ENCODE measurements around the gene PPP3CA. TPM values are rescaled to one million over a fixed set of nuclear protein-coding genes. Genes with fewer than 3 reads are reported as not detected.
A peak's percentile ranks its signal among the peaks of the same experiment; 100 is the strongest.

The PPP3CA gene
- total and polyA plus RNA-seq, 2 of the 13 experiments (the other 11 are each of a cell fraction or from before 2014, with no cell fraction given): 4.8 to 13.2 TPM

GRCh38 chr4:101175896-101176676 lies 171.2 kb downstream of the PPP3CA start (continued):
- TF ChIP-seq SOX5 (CRISPR knock-in tag; IDR thresholded peaks at IDR 0.05; ENCODE audit: borderline replicate concordance) (peak; percentile 18; the same call in 1 of the 2 replicates), KLF12 (CRISPR knock-in tag; IDR thresholded peaks at IDR 0.05; ENCODE audit: borderline replicate concordance) (no peak), ZNF850 (CRISPR knock-in tag; conservative IDR thresholded peaks at IDR 0.05) (no peak), ZNF451 (CRISPR knock-in tag; IDR thresholded peaks at IDR 0.05) (no peak), ZNF224 (CRISPR knock-in tag; IDR thresholded peaks at IDR 0.05) (no peak), JUN (CRISPR knock-in tag; IDR thresholded peaks at IDR 0.05) (no peak), NR2F6 (IDR thresholded peaks at IDR 0.05) (peak; percentile 69), NR2F6 (CRISPR knock-in tag; IDR thresholded peaks at IDR 0.05) (peak; percentile 80), MEIS2 (CRISPR knock-in tag; IDR thresholded peaks at IDR 0.05) (no peak), ZNF430 (CRISPR knock-in tag; IDR thresholded peaks at IDR 0.05) (no peak), TCF7L2 (IDR thresholded peaks at IDR 0.05; ENCODE audit: low read depth, low read length) (no peak), XRCC5 (optimal IDR thresholded peaks at IDR 0.05; ENCODE audit: low read length) (no peak), TRIM24 (CRISPR knock-in tag; IDR thresholded peaks at IDR 0.05) (no peak), ZNF407 (CRISPR knock-in tag; IDR thresholded peaks at IDR 0.05; ENCODE audit: not compliant biosample characterization) (no peak), EEA1 (CRISPR knock-in tag; IDR thresholded peaks at IDR 0.05; ENCODE audit: borderline replicate concordance) (no peak), MBD4 (IDR thresholded peaks at IDR 0.05; ENCODE audit: borderline replicate concordance, low read length) (no peak), ZNF276 (CRISPR knock-in tag; IDR thresholded peaks at IDR 0.05; ENCODE audit: low read depth) (no peak), ZNF543 (CRISPR knock-in tag; IDR thresholded peaks at IDR 0.05) (no peak), ZNF572 (CRISPR knock-in tag; IDR thresholded peaks at IDR 0.05) (no peak), KDM4B (CRISPR knock-in tag; IDR thresholded peaks at IDR 0.05) (no peak), FOXK1 (CRISPR knock-in tag; IDR thresholded peaks at IDR 0.05; ENCODE audit: borderline replicate concordance, low read depth) (no peak), SOX6 (IDR thresholded peaks at IDR 0.05) (no peak), SOX6 (CRISPR knock-in tag; IDR thresholded peaks at IDR 0.05) (peak; percentile 49; the same call in 1 of the 2 replicates)
